ENCODE measurements around the gene JAG2.

JAG2 gene

GRCh38 chr14:105168496-105168978, at the start of gene JAG2:
Gene JAG2 (minus strand): TSS chr14:105168776. CDS start chr14:105168420, 356 bp downstream.
- in situ Hi-C loops (cut with MboI; ENCODE audit: low sequenced_read_pairs), result no loop called here

- in situ Hi-C loops (cut with MboI; ENCODE audit: low sequenced_read_pairs), result no loop called here
Measured at GRCh38 chr14:105217774-105218173, 49.2 kb upstream of the JAG2 start.

DNA sequence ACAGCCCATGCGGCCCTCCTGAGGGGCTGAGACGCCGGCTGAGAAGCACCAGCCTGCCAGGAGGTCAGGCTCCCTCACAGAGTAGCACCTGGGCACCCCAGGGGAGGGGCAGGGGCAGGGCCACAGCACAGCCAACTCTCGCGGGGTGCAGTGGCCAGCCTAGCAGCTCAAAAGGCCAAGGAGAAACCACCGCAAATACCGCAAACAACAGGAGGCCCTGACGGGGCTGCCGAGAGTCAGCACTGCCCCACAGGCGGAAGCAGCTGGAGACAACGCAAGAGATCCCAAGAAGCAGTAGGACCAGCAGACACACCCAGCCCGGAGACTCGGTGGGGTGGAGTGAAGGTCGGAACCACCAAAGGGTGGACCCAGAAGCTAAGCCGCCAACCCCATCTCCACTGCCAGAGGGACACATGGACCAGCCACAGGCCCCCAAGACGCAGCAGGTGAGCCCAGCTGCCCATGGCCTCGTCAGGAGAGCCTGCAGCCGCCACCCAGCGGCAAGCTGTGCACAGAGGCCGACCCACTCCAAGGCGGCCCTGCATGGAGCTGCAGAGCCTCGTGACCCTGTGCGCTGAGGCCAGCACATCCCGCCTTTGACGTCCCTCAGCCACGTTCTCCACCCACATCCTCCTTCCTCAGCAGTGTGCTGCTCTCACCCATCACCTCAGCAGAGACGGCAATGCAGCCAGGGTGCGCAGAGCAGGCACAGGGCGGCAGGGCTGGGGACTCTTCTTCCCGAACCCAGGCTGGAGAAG, 48.1 kb upstream of the JAG2 start:
- in situ Hi-C loops (cut with MboI; ENCODE audit: low sequenced_read_pairs), result no loop called here

DNA sequence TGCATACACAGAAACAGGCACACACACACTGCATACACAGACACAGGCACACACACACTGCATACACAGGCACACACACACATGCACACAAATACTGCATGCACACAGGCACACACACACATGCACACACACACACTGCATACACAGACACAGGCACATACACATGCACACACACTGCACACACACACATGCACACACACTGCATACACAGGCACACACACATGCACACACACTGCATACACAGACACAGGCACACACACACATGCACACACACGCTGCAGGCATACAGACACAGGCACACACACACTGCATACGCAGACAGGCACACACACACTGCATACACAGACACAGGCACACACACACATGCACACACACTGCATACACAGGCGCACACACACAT, 47.0 kb upstream of the JAG2 start:
- in situ Hi-C loops (cut with MboI; ENCODE audit: low sequenced_read_pairs), result no loop called here

- in situ Hi-C loops (cut with MboI; ENCODE audit: low sequenced_read_pairs), result no loop called here
Measured at GRCh38 chr14:105214324-105214915, 45.8 kb upstream of the JAG2 start.

DNA sequence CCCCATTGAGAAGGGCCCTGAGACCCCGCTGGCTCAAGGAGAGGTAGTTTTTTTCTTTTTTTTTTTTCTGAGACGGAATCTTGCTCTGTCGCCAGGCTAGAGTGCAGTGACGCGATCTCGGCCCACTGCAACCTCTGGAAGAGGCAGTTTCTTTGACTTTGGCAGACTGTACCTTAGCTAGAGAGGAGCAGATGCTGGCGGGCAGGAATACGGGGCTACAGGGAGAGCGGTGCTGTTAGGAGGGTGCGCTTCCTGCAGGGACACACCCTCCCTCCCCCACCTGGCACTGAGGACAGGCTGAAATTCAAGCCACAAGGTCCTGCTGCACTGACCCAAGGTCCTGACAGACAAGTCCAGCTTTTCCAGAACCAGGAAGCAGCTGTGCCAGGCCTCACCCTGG, 44.8 kb upstream of the JAG2 start:
- in situ Hi-C loops (cut with MboI; ENCODE audit: low sequenced_read_pairs), result no loop called here

GRCh38 chr14:105212541-105213300, 44.1 kb upstream of the JAG2 start:
- in situ Hi-C loops (cut with MboI; ENCODE audit: low sequenced_read_pairs), result no loop called here

DNA sequence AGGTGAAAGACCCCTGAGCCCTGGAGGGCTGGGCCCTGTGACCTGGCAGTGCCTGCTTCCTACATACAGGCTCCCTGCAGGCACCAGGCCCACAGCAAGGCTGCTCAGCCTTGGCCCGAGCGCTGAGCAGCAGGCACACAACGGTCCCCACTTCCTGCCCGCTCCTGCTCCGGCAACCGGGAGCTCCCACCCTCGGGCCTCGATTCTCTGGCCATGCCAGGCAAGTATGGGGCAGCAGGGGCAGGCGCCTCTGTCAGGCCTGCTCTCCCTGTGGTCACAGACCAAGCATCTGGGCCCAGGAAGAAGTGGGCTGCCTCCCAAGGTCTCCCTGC, 43.1 kb upstream of the JAG2 start:
- in situ Hi-C loops (cut with MboI; ENCODE audit: low sequenced_read_pairs), result no loop called here

- in situ Hi-C loops (cut with MboI; ENCODE audit: low sequenced_read_pairs), result no loop called here
Measured at GRCh38 chr14:105211086-105211757, 42.6 kb upstream of the JAG2 start.

- in situ Hi-C loops (cut with MboI; ENCODE audit: low sequenced_read_pairs), result no loop called here
Measured at GRCh38 chr14:105210266-105211025, 41.9 kb upstream of the JAG2 start.

GRCh38 chr14:105209646-105210045, 41.1 kb upstream of the JAG2 start:
- in situ Hi-C loops (cut with MboI; ENCODE audit: low sequenced_read_pairs), result no loop called here

DNA sequence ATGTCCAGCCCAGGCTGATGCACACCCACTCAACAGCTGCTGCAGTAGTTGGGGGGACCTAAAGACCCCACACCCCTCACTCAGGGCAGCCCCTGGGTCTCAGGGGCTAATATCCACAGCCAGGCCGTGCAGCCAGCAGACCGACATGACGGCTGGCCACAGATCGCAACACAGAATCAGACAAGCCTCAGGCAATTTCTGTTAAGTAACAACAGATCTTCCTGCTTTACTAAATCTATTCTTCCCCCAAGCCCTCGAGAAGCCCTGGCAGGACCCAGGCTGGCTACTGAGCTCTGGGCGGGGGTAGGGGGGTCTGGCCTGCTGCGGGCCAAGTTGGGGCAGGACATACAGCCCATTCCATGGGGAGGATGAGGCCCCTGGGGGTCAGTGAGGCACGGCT, 40.5 kb upstream of the JAG2 start:
- in situ Hi-C loops (cut with MboI; ENCODE audit: low sequenced_read_pairs), result no loop called here

DNA sequence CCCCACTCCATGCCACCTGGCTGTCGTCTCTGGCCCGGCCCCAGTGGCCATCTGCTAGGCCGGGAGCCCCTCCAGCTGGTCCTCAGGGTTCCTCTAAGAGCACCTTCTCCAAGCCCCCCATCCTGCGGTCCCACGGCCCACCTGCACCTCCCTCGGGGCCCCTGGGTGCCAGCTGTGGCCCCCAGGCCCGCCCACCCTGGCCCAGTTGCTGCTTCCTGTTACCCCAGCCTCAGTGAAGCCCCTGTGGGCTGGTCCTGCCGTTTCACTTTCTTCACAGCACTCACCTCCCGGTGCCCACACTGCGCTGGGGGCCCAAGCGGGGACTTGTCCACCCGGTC, 40.1 kb upstream of the JAG2 start:
- in situ Hi-C loops (cut with MboI; ENCODE audit: low sequenced_read_pairs), result no loop called here

DNA sequence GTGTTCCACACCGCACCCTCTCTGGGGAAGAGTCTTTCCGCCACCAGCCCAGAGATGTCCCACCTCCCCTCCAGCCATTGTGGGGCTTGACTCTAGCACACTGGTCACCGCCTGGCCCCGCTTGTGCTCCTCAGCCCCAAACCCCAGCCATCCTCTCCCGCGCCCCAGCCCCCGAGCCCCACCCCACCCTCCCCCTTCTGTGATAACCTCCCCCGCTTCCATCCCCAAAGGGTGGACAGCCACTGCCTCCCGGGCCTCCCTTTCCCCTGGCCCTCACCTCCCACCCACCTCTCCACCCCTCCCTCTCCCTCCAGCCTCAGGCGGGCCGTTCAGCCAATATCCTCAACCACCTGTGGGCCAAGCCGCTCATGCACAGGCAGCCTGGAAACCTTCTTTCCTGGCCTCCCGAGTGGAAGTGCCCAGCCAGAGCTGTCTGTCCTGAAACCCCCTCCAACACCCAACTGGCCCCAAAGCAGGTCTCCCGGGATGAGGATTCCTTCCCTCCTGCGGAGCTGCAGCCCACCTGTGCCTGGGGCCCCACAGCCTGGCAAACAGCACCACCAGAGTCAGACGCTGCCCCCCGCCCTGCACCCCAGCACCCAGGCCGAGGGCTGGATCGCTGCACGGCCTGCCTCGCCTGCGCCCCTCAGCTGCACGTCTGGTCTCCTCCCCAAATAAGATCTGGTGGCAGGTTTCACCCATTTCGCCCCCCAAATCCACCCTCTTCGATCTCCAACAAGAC, 39.6 kb upstream of the JAG2 start:
- in situ Hi-C loops (cut with MboI; ENCODE audit: low sequenced_read_pairs), result no loop called here

GRCh38 chr14:105207460-105207901, 38.9 kb upstream of the JAG2 start:
- in situ Hi-C loops (cut with MboI; ENCODE audit: low sequenced_read_pairs), result no loop called here

DNA sequence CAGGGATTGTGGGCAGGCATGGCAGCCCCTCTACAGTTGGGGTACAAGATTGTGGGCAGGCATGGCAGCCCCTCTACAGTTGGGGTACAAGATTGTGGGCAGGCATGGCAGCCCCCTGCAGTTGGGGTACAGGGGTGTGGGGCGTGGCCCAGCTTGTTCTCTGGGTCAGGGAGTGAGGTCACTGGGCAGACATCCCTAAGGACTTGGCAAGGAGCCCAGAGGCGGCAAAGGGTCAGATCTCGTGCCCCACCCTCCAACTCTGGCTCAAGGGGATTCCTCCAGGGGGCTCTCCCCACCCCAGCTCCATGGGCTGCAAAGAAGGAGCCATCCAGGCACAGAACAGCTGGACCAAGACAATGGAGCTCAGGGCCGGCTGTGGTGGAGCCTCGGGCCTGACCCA, 38.3 kb upstream of the JAG2 start:
- in situ Hi-C loops (cut with MboI; ENCODE audit: low sequenced_read_pairs), result no loop called here

DNA sequence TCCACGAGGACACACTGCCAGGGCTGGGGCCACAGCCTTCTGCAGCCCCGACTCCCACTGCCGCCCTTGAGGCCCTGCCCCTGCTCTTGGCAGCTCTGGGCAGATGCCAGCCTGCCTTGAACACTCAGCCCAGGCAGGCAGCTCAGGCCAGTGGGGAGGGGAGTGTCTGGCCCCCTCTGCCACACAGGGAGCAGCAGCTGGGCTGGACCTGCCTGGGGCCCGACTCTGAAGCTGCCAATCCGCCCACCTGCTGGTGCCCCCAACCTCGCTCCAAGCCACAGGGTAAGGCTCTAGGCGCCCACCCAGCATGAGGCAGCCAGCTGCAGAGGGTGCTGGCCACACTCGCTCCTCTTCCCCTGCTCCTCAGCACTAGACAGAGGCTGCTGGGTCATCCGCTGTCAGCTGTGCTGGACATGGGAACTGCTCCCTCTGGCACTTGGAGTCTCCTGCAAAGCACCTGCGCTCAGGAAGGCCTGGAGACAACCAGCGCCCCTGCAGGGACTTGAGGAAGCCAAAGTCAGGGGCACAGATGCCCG, 37.2 kb upstream of the JAG2 start:
- in situ Hi-C loops (cut with MboI; ENCODE audit: low sequenced_read_pairs), result no loop called here

DNA sequence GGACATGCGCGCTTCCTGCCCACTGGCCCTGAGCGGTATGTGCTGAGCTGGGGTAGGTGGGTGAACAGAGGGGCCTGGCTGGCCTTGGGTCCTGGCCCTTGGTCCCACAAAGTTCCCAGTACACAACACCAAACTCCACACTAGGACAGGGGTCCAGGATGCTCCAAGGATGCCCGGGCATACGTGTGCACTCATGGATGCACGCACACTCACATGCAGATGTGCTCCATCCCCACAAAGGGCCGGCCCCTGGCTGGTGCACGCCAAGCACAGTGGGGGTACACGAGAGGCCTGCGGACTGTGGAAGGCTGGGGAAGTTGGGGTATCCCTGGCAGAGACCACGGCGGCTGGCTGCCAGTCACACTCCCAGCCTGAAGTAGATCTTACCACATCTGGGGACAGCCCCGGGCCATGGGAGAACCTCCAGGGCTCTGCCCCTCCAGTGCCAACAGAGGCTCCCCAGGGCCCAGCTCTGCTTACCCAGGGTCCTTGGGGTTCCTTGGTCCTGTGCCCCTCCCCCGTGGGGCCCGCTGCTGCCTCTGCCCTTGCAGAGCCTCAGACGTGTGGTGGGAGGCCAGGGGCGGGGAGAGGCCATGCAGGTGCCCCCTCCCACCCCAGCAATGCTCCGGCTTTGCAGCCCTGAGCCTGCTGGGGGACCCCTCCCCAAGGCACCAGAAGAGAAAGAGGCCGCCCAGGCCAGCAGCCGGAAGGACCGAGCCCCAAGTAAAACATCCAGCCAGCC, 36.5 kb upstream of the JAG2 start:
- in situ Hi-C loops (cut with MboI; ENCODE audit: low sequenced_read_pairs), result no loop called here
